ENCODE measurements around the gene MARF1.
A peak's percentile ranks its signal among the peaks of the same experiment; 100 is the strongest.

Gene MARF1

GRCh38 chr16:15599303-15600070 lies 43.5 kb downstream of the MARF1 start:
- Mint-ChIP-seq H3K27me3 (no peaks in the 10 kb centered on the region), H3K36me3 (ENCODE audit: insufficient read depth) (peaks cover 83% of the 10 kb centered on the region), H3K4me3 (no peak overlapping the region), H3K4me1 (peaks cover 24% of the 10 kb centered on the region), H3K9me3 (no peaks in the 10 kb centered on the region), H3K27ac (ENCODE audit: low read depth) (no peak overlapping the region)
- ATAC-seq (replicated peaks; ENCODE audit: extremely low read depth, poor library complexity, severe bottlenecking), result no peak
- DNase-seq (ENCODE audit: low spot score in 2 of 2), result no peak

- no peak for ATAC-seq (replicated peaks; ENCODE audit: extremely low read depth, poor library complexity, severe bottlenecking)
- no peak for DNase-seq (ENCODE audit: low spot score in 2 of 2)
- peaks cover 30% of the 10 kb centered on the region for H3K4me1 Mint-ChIP-seq
- H3K36me3 Mint-ChIP-seq (ENCODE audit: insufficient read depth), result peaks cover 83% of the 10 kb centered on the region
- no peak overlapping the region for H3K27ac Mint-ChIP-seq (ENCODE audit: low read depth)
- H3K27me3 Mint-ChIP-seq, result no peaks in the 10 kb centered on the region
- no peak overlapping the region for H3K4me3 Mint-ChIP-seq
- no peaks in the 10 kb centered on the region for H3K9me3 Mint-ChIP-seq
Observed at GRCh38 chr16:15598648-15599190, 44.2 kb downstream of the MARF1 start.

- ATAC-seq (replicated peaks; ENCODE audit: extremely low read depth, poor library complexity, severe bottlenecking) (no peak), DNase-seq (ENCODE audit: low spot score in 2 of 2) (no peak)
- H3K27me3 Mint-ChIP-seq, result no peaks in the 10 kb centered on the region
- H3K4me1 Mint-ChIP-seq, result peaks cover 34% of the 10 kb centered on the region
- no peak overlapping the region for H3K4me3 Mint-ChIP-seq
- H3K36me3 Mint-ChIP-seq (ENCODE audit: insufficient read depth), result peaks cover 76% of the 10 kb centered on the region
- no peak overlapping the region for H3K27ac Mint-ChIP-seq (ENCODE audit: low read depth)
- no peaks in the 10 kb centered on the region for H3K9me3 Mint-ChIP-seq
Observed at GRCh38 chr16:15597822-15598647, 44.9 kb downstream of the MARF1 start.

GRCh38 chr16:15597135-15597534 lies 45.8 kb downstream of the MARF1 start:
- ATAC-seq (replicated peaks; ENCODE audit: extremely low read depth, poor library complexity, severe bottlenecking), result no peak
- Mint-ChIP-seq H3K36me3 (ENCODE audit: insufficient read depth) (peaks cover 71% of the 10 kb centered on the region), H3K27me3 (no peaks in the 10 kb centered on the region), H3K27ac (ENCODE audit: low read depth) (no peak overlapping the region), H3K4me1 (peaks cover 40% of the 10 kb centered on the region), H3K4me3 (no peak overlapping the region), H3K9me3 (no peaks in the 10 kb centered on the region)
- DNase-seq (ENCODE audit: low spot score in 2 of 2), result no peak

- Mint-ChIP-seq H3K36me3 (ENCODE audit: insufficient read depth) (peaks cover 53% of the 10 kb centered on the region), H3K4me1 (peaks cover 48% of the 10 kb centered on the region), H3K4me3 (no peak overlapping the region), H3K9me3 (no peaks in the 10 kb centered on the region), H3K27me3 (no peaks in the 10 kb centered on the region), H3K27ac (ENCODE audit: low read depth) (peak overlapping the region; percentile 87)
- no peak for ATAC-seq (replicated peaks; ENCODE audit: extremely low read depth, poor library complexity, severe bottlenecking)
- no peak for DNase-seq (ENCODE audit: low spot score in 2 of 2)
Observed at GRCh38 chr16:15594711-15595320, 48.1 kb downstream of the MARF1 start.

- Mint-ChIP-seq H3K27ac (ENCODE audit: low read depth) (peak overlapping the region; percentile 97), H3K36me3 (ENCODE audit: insufficient read depth) (peaks cover 41% of the 10 kb centered on the region)
Observed at GRCh38 chr16:15593235-15593634, 49.7 kb downstream of the MARF1 start.

GRCh38 chr16:15592324-15592723 lies 50.6 kb downstream of the MARF1 start:
- peak overlapping the region; percentile 97 for H3K27ac Mint-ChIP-seq (ENCODE audit: low read depth)
- peaks cover 54% of the 10 kb centered on the region for H3K4me1 Mint-ChIP-seq

More at GRCh38 chr16:15593235-15593634, 49.7 kb downstream of the MARF1 start:
- Mint-ChIP-seq H3K27me3 (no peaks in the 10 kb centered on the region), H3K9me3 (no peaks in the 10 kb centered on the region), H3K4me3 (peak overlapping the region; percentile 32), H3K4me1 (peaks cover 54% of the 10 kb centered on the region)
- no peak for DNase-seq (ENCODE audit: low spot score in 2 of 2)
- no peak for ATAC-seq (replicated peaks; ENCODE audit: extremely low read depth, poor library complexity, severe bottlenecking)

GRCh38 chr16:15587152-15587825 lies 55.7 kb downstream of the MARF1 start:
- Mint-ChIP-seq H3K36me3 (ENCODE audit: insufficient read depth) (peaks cover 11% of the 10 kb centered on the region), H3K9me3 (peaks cover 9% of the 10 kb centered on the region), H3K27ac (ENCODE audit: low read depth) (peak overlapping the region; percentile 62), H3K4me1 (peaks cover 24% of the 10 kb centered on the region), H3K27me3 (no peaks in the 10 kb centered on the region), H3K4me3 (no peak overlapping the region)
- no peak for DNase-seq (ENCODE audit: low spot score in 2 of 2)
- no peak for ATAC-seq (replicated peaks; ENCODE audit: extremely low read depth, poor library complexity, severe bottlenecking)

More at GRCh38 chr16:15592324-15592723, 50.6 kb downstream of the MARF1 start:
- H3K36me3 Mint-ChIP-seq (ENCODE audit: insufficient read depth), result peaks cover 38% of the 10 kb centered on the region
- DNase-seq (ENCODE audit: low spot score in 2 of 2) (no peak), ATAC-seq (replicated peaks; ENCODE audit: extremely low read depth, poor library complexity, severe bottlenecking) (no peak)
- peak overlapping the region; percentile 6 for H3K4me3 Mint-ChIP-seq
- H3K27me3 Mint-ChIP-seq, result no peaks in the 10 kb centered on the region
- H3K9me3 Mint-ChIP-seq, result no peaks in the 10 kb centered on the region

GRCh38 chr16:15586716-15587115 lies 56.2 kb downstream of the MARF1 start:
- peaks cover 9% of the 10 kb centered on the region for H3K36me3 Mint-ChIP-seq (ENCODE audit: insufficient read depth)
- H3K27ac Mint-ChIP-seq (ENCODE audit: low read depth), result peak overlapping the region; percentile 62
- peaks cover 9% of the 10 kb centered on the region for H3K9me3 Mint-ChIP-seq
- no peak for ATAC-seq (replicated peaks; ENCODE audit: extremely low read depth, poor library complexity, severe bottlenecking)
- no peaks in the 10 kb centered on the region for H3K27me3 Mint-ChIP-seq
- peaks cover 22% of the 10 kb centered on the region for H3K4me1 Mint-ChIP-seq
- DNase-seq (ENCODE audit: low spot score in 2 of 2), result no peak
- no peak overlapping the region for H3K4me3 Mint-ChIP-seq

GRCh38 chr16:15585956-15586355 lies 57.0 kb downstream of the MARF1 start:
- no peak for ATAC-seq (replicated peaks; ENCODE audit: extremely low read depth, poor library complexity, severe bottlenecking)
- Mint-ChIP-seq H3K9me3 (peaks cover 9% of the 10 kb centered on the region), H3K4me1 (peaks cover 17% of the 10 kb centered on the region), H3K27ac (ENCODE audit: low read depth) (no peak overlapping the region), H3K27me3 (no peaks in the 10 kb centered on the region), H3K4me3 (no peak overlapping the region), H3K36me3 (ENCODE audit: insufficient read depth) (peaks cover 6% of the 10 kb centered on the region)
- DNase-seq (ENCODE audit: low spot score in 2 of 2), result no peak

- Mint-ChIP-seq H3K9me3 (peaks cover 9% of the 10 kb centered on the region), H3K27ac (ENCODE audit: low read depth) (no peak overlapping the region), H3K4me1 (peaks cover 5% of the 10 kb centered on the region), H3K27me3 (no peaks in the 10 kb centered on the region), H3K4me3 (no peak overlapping the region), H3K36me3 (ENCODE audit: insufficient read depth) (peaks cover 8% of the 10 kb centered on the region)
- DNase-seq (ENCODE audit: low spot score in 2 of 2) (no peak), ATAC-seq (replicated peaks; ENCODE audit: extremely low read depth, poor library complexity, severe bottlenecking) (no peak)
Observed at GRCh38 chr16:15583526-15583925, 59.4 kb downstream of the MARF1 start.

All from central memory CD8-positive, alpha-beta T cell (primary cell).